ENCODE data around the gene UHRF1.
A peak's percentile ranks its signal among the peaks of the same experiment; 100 is the strongest.
"Not testable (repeated sequence)": the region's sequence is repeated elsewhere in the genome, so short reads cannot be mapped to it uniquely, and the experiment has no call there.

The UHRF1 gene

DNA sequence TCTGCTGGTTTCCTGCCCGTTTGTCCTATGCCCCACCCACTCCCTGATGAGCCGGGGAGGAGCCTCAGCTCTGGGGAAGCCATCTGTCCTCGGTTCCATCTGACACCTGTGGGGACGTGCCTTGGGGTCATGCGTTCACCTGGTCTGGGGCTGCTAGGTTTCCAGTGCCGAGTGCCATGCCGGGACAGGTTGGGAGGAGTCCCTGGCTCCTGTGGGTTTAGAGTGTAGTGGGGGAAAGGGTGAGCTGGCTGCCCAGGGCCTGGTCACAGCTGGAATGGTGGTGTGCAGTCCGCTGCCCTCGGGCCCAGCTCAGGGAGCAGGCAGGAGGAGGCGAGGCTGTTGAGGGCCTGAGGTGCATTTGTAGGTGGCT, 62.1 kb downstream of the UHRF1 start:
- H3K4me3 ChIP-seq (ENCODE audit: low read length) = peak overlapping the region; percentile 80
- TF ChIP-seq, protein P1, sequence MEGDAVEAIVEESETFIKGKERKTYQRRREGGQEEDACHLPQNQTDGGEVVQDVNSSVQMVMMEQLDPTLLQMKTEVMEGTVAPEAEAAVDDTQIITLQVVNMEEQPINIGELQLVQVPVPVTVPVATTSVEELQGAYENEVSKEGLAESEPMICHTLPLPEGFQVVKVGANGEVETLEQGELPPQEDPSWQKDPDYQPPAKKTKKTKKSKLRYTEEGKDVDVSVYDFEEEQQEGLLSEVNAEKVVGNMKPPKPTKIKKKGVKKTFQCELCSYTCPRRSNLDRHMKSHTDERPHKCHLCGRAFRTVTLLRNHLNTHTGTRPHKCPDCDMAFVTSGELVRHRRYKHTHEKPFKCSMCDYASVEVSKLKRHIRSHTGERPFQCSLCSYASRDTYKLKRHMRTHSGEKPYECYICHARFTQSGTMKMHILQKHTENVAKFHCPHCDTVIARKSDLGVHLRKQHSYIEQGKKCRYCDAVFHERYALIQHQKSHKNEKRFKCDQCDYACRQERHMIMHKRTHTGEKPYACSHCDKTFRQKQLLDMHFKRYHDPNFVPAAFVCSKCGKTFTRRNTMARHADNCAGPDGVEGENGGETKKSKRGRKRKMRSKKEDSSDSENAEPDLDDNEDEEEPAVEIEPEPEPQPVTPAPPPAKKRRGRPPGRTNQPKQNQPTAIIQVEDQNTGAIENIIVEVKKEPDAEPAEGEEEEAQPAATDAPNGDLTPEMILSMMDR (conservative IDR thresholded peaks at IDR 0.05; ENCODE audit: low read depth, low read length) = no peak
- no peak for DNase-seq (ENCODE audit: low read depth)

DNA sequence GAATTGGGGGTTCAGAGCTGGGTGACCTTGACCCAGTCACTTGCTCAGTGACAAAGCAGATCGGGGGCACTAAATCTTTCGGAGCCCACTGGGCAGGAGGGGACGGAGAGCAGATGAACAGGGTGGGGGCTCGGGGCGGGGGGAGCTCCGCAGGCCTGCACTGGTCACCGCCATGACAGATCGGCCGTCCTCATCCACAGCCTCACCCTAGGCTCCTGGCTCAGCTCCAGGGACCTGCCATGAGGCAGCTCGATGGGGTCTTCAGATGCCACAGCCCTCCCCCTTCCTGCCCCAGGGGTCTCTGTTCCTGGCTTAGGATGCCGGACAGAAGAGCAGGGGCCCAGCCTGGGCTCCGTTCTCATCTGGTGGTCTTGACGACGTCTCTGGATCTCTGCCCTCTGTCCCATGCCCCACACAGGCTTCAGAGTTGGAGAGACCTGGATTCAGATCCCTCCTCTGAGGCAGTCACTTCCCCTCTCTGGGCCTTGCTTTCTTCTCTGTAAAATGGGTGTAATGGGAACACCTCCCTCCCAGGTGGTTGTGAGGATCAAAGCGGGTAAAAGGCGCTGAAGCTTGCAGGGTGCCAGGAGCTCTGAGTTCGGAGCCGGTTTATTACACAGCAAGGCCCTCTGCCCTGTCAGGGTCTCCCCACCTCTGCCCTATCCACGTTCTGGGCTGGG, 62.7 kb downstream of the UHRF1 start:
- TF ChIP-seq, protein P1 (conservative IDR thresholded peaks at IDR 0.05; ENCODE audit: low read depth, low read length) = no peak
- H3K4me3 ChIP-seq (ENCODE audit: low read length) = no peak overlapping the region
- DNase-seq (ENCODE audit: low read depth) = no peak

DNA sequence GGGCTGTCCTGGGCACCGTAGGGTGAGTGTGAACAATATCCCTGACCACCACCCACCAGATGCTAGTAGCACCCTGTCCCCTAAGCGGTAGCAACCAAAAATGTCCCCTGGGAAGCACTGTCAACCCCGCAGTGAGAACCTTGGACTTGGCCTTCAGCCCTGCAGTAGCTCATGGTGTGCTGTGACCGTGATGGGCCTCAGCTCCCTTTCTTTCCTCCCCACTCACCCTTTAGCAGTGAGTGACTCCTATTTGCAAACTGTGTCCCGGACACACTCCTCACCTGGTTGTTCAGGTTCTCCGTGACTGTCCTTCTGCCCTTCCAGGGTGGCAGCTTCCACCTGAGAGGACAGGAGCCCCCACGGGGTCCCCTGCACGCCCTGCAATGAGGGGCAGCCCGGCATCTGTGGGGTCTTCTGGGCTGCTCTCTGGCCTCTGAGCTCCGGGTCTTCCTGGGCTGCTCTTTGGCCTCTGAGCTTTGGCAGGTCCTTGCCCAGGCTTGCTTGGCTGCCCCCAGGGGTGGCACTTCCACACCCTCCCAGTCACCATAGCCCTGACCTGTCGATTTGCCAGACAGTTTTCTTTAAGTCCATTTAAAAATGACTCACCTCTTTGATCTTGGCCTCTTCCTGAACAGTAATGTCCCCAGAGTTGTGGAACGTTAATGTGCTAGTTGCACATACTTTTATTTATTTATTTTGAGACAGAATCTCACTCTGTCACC, 63.4 kb downstream of the UHRF1 start:
- no peak for DNase-seq (ENCODE audit: low read depth)

DNA sequence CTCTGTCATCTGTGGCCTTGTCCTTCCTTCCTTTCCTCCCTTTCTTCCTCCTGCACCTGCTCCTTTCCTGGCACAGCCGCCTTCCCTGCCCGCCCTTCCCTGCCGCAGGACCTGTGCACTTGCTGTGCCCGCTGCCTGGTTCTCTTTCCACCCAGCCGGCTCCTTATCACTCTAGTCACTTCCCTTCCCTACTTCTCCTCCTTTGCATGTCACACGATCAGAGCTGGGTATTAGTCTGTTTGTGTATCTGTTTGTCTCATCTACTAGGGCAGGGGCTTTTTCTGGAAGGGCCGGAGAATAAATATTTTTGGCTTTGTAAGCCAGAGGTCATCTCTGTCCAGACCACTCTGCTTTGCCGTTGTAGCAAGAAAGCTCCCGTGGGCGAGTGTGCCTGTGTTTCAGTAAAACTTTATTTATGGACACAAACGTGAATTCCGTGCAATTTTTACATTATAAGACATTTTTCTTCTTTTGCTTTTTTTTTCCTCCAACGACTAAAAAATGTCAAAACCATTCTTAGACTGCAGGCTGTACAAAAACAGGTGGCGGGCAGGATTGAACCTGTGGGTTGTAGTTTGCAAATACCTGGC, 65.7 kb downstream of the UHRF1 start:
- TF ChIP-seq, protein P1 (conservative IDR thresholded peaks at IDR 0.05; ENCODE audit: low read depth, low read length) = no peak
- no peak for DNase-seq (ENCODE audit: low read depth)
- H3K4me3 ChIP-seq (ENCODE audit: low read length) = no peak overlapping the region

More for the DNA sequence above, 63.4 kb downstream of the UHRF1 start:
- TF ChIP-seq, protein P1 (conservative IDR thresholded peaks at IDR 0.05; ENCODE audit: low read depth, low read length) = no peak
- no peak overlapping the region for H3K4me3 ChIP-seq (ENCODE audit: low read length)

DNA sequence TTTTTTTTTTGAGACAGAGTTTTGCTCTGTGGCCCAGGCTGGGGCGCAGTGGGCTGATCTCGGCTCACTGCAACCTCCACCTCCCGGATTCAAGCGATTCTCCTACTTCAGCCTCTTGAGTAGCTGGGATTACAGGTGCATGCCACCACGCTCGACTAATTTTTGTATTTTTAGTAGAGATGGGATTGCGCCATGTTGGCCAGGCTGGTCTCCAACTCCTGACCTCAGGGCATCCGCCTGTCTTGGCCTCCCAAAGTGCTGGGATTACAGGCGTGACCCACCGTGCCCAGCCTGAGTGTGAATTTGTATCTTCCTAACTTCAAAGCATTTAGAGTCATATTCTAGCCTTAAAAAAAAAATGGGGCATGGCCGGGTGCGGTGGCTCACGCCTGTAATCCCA, 66.3 kb downstream of the UHRF1 start:
- H3K4me3 ChIP-seq (ENCODE audit: low read length); DNase-seq (ENCODE audit: low read depth): not testable (repeated sequence)

DNA sequence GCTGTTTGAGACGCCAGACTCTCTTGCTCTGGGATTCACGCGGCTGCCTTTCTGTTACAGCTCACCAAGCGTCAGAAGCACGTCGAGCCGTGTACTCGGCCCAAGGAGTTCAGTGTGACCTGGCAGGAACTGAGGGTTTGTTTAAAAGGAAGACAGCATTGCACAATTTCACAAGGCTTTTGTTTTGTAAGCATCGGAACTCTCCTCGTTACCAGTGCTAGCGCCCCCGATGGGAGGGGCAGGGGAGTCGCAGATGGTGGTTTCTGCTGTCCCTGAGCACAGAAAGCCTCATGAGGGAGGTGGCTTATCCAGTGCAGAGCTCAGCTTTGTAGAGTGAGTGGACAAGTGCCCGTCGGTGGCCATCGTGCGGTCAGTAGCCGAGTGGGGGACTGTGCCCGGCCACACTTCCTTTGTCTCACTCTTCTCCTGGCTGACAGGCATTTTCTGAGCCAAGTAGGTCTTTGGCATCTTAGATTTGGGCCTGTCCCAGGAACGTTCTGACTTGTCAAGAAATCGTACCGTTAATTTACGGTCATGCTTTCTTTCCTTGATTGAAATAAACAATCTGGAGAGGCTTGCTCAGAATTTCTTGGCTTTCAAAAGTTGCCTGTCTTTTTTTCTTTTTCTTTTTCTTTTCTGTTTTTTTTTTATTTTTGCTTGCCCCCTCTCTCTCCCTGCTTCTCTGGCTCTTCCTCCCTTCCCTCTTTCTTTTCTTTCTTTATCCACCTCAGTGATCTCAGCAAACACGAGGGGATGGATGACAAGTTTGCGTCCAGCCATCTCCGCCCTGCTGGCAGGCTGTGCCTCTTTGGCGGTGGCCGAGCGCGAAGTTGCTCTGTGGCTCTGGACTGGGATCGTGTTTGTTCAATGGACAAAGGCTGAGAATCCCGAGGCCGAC, 67.3 kb downstream of the UHRF1 start:
- TF ChIP-seq, protein P1 (conservative IDR thresholded peaks at IDR 0.05; ENCODE audit: low read depth, low read length) = peak; percentile 40
- DNase-seq (ENCODE audit: low read depth) = no peak
- no peak overlapping the region for H3K4me3 ChIP-seq (ENCODE audit: low read length)
